ENCODE measurements around the gene PHLDB2. TPM values are rescaled to one million over a fixed set of nuclear protein-coding genes. Genes with fewer than 3 reads are reported as not detected.

PHLDB2 gene
- total RNA-seq, 1 experiment from 2014 or later, result 143 TPM

DNA sequence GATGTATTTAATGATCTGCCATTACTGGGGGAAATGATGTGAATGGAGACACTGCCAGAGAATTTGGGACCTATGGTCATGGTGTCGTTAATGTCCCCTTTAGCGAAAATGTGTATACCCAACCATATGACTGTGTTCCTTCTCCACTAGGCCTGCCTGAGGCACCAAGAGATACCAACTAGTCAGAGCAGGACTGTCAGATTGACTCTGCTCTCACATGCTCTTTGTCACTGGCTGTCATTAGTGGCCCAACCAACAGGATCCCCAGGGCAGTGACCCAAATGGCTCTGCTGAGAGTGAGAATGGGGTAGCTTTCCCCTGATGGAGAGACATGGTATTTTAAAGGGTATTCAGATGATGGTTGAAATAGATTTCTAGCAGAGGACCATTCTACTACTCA is 142.5 kb downstream of the PHLDB2 start:
- intact Hi-C loops (cut with micrococcal nuclease), result no loop called here
- H3K9me2 ChIP-seq (ENCODE audit: insufficient read depth), result no peaks in the 10 kb centered on the region
- no peaks in the 10 kb centered on the region for H3K9me3 ChIP-seq (ENCODE audit: control insufficient read depth in 1 of 2, insufficient read depth in 1 of 2, low read depth in 1 of 2, low read length in 2 of 2)
- H4K20me1 ChIP-seq (ENCODE audit: insufficient read depth), result no peaks in the 10 kb centered on the region
- no TSS peak for BruUV-seq (replicated peaks)
- TF ChIP-seq POLR2AphosphoS5 (IDR thresholded peaks at IDR 0.05; ENCODE audit: low read depth, low read length) (no peak), RAD21 (IDR thresholded peaks at IDR 0.05; ENCODE audit: low read depth) (no peak), TCF7L2 (IDR thresholded peaks at IDR 0.05; ENCODE audit: borderline replicate concordance, extremely low read depth, insufficient read depth, insufficient read length) (no peak), POLR2A (IDR thresholded peaks at IDR 0.05; ENCODE audit: borderline replicate concordance, extremely low read depth, insufficient read depth, insufficient read length) (no peak), ELF1 (IDR thresholded peaks at IDR 0.05; ENCODE audit: borderline replicate concordance, low read depth) (no peak), EZH2phosphoT487 (IDR thresholded peaks at IDR 0.05; ENCODE audit: borderline replicate concordance) (no peak), JUND (IDR thresholded peaks at IDR 0.05) (no peak), CBX3 (IDR thresholded peaks at IDR 0.05; ENCODE audit: low read depth) (no peak), EZH2 (IDR thresholded peaks at IDR 0.05) (no peak), ZNF274 (IDR thresholded peaks at IDR 0.05; ENCODE audit: low read depth, low read length) (no peak), EGR1 (IDR thresholded peaks at IDR 0.05; ENCODE audit: low read depth) (no peak), SIN3A (IDR thresholded peaks at IDR 0.05; ENCODE audit: low read depth) (no peak)
- TF ChIP-seq, protein P1, sequence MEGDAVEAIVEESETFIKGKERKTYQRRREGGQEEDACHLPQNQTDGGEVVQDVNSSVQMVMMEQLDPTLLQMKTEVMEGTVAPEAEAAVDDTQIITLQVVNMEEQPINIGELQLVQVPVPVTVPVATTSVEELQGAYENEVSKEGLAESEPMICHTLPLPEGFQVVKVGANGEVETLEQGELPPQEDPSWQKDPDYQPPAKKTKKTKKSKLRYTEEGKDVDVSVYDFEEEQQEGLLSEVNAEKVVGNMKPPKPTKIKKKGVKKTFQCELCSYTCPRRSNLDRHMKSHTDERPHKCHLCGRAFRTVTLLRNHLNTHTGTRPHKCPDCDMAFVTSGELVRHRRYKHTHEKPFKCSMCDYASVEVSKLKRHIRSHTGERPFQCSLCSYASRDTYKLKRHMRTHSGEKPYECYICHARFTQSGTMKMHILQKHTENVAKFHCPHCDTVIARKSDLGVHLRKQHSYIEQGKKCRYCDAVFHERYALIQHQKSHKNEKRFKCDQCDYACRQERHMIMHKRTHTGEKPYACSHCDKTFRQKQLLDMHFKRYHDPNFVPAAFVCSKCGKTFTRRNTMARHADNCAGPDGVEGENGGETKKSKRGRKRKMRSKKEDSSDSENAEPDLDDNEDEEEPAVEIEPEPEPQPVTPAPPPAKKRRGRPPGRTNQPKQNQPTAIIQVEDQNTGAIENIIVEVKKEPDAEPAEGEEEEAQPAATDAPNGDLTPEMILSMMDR (IDR thresholded peaks at IDR 0.05 in 2 of 3, conservative IDR thresholded peaks at IDR 0.05 in 1 of 3; ENCODE audit: borderline replicate concordance in 1 of 3, insufficient read depth in 1 of 3, low read depth in 2 of 3, low read length in 2 of 3), result no peak
- TF ChIP-seq, protein P2, sequence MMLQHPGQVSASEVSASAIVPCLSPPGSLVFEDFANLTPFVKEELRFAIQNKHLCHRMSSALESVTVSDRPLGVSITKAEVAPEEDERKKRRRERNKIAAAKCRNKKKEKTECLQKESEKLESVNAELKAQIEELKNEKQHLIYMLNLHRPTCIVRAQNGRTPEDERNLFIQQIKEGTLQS (IDR thresholded peaks at IDR 0.05), result no peak
- TF ChIP-seq, protein P3, sequence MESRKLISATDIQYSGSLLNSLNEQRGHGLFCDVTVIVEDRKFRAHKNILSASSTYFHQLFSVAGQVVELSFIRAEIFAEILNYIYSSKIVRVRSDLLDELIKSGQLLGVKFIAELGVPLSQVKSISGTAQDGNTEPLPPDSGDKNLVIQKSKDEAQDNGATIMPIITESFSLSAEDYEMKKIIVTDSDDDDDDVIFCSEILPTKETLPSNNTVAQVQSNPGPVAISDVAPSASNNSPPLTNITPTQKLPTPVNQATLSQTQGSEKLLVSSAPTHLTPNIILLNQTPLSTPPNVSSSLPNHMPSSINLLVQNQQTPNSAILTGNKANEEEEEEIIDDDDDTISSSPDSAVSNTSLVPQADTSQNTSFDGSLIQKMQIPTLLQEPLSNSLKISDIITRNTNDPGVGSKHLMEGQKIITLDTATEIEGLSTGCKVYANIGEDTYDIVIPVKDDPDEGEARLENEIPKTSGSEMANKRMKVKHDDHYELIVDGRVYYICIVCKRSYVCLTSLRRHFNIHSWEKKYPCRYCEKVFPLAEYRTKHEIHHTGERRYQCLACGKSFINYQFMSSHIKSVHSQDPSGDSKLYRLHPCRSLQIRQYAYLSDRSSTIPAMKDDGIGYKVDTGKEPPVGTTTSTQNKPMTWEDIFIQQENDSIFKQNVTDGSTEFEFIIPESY (IDR thresholded peaks at IDR 0.05; ENCODE audit: extremely low read depth, insufficient replicate concordance, low read length), result no peak
- H3K79me2 ChIP-seq (ENCODE audit: insufficient read depth, low read length), result no peaks in the 10 kb centered on the region
- H3K27ac ChIP-seq (ENCODE audit: low read depth, low read length), result no peak overlapping the region
- no peak overlapping the region for H2AFZ ChIP-seq (ENCODE audit: low read depth, low read length, poor library complexity, severe bottlenecking)
- no peak overlapping the region for H3K4me2 ChIP-seq (ENCODE audit: low read length)
- ATAC-seq (no peak), DNase-seq (ENCODE audit: low read depth, low spot score) (no peak)
- H3K27me3 ChIP-seq (ENCODE audit: insufficient read depth, low read length), result no peaks in the 10 kb centered on the region
- ChIA-PET RAD21 (ENCODE audit: low non-redundant PET in 1 of 2, low total read pairs in 2 of 2, uncharacterized antibody in 2 of 2, unreplicated experiment in 2 of 2) (no interaction called here), POLR2A (interaction anchor here (1.5 to 3.9 kb wide), 2 partner anchors 24 to 97 kb away, joined by 4 to 19 read pairs; partner anchors contain the start of gene ABHD10), CTCF (interaction anchor here (1.1 to 3.9 kb wide), 3 partner anchors 12 to 17 kb away, joined by 3 to 46 read pairs (median 4); no protein-coding TSS in a partner anchor)
- no peak overlapping the region for H3K9ac ChIP-seq (ENCODE audit: low read length)
- peaks cover 2 to 41% of the 10 kb centered on the region in 2 experiments; a peak in 3 of 4 replicates for H3K4me1 ChIP-seq (ENCODE audit: control insufficient read depth in 1 of 2, insufficient read depth in 2 of 2, low read length in 2 of 2)
- H3K36me3 ChIP-seq (ENCODE audit: control insufficient read depth in 1 of 2, insufficient read depth in 2 of 2, low read length in 2 of 2), result no peaks in the 10 kb centered on the region
- no peak overlapping the region for H3K4me3 ChIP-seq (replicated peaks in 1 of 2; ENCODE audit: low read depth in 1 of 2, low read length in 2 of 2)
